HG02840 (cell line): Measurements from ENCODE around the gene MT1F.
"Not testable (repeated sequence)": the region's sequence is repeated elsewhere in the genome, so short reads cannot be mapped to it uniquely, and the experiment has no call there.

Experiments used
- ATAC-seq: cut with Tn5 transposase; IDR thresholded peaks from one replicate; pipeline ENCODE4 v1.9.1; 2021; ENCODE audit warnings: mild to moderate bottlenecking, moderate library complexity, moderate number of reproducible peaks; ENCODE audit not compliant: unreplicated experiment, low FRiP score

Gene MT1F

DNA sequence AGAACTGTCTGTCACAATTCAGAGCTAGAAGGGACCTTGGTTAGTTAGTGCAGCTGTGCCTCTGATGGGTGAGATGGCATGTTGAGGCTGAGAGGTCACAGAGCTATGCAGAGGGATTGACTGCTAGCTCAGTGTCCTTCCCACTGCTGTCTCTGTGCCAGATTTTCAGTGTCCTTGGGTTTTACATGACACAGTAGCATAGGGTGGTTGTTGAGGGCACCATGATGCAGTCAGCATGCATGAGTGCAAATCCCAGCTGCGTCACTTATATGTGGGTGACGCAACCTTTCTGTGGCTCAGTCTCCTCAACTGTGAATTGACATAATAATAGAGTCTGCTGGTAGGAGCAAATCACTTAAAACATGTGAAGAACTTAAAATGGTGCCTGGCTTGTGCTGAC lies 16.6 kb upstream of the MT1F start:
- no peak for ATAC-seq

DNA sequence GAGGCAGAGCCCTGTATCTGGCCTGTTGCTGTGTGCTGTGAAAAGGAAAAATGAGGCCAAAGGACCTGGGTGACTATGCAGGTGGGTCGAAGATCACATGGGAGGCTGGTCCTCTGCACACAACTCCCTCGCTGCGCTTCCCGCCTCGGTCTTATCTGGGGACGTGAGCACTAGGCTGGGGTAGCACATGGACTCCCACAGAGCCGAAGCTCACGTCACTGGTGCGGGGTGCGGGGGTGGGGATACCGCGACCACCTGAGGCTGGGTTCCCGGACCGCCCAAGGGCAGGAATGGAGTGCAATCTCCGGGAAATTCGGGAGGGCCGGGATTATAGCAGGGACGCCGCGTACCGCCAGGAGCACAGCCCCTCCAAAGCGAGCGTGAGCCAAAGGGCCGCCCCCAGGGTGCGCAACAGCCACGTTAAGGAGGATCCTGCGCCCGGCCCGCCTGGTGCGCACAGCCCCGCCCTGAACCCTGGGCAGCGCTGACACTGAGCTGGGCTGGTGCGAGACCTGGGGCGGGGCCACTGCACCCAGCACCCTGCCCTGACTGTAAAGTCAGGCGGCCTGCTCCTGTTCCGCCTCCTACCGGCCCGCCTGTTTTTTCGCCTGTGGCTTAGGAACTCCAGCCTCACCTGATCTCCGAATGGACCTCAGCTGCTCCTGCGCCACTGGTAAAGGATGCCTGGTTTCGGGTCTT lies 14.5 kb upstream of the MT1F start:
- ATAC-seq: no peak

DNA sequence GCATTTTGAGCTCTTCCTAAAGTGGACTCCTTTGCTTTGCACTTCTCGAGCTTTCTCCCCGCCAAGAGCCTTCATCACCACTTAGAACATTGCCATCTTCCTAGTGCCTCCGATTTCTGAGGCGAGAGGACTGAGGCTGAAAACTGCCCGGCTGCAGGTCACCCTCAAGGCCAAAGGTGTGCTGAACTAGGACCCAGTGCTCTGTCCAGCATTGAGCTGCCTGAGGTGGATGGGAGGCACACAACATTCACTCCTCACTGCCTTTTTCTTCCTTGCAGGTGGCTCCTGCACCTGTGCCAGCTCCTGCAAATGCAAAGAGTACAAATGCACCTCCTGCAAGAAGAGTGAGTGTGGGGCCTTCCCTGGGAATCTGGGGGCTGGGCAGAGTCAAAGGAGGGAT lies 13.9 kb upstream of the MT1F start:
- no peak for ATAC-seq

DNA sequence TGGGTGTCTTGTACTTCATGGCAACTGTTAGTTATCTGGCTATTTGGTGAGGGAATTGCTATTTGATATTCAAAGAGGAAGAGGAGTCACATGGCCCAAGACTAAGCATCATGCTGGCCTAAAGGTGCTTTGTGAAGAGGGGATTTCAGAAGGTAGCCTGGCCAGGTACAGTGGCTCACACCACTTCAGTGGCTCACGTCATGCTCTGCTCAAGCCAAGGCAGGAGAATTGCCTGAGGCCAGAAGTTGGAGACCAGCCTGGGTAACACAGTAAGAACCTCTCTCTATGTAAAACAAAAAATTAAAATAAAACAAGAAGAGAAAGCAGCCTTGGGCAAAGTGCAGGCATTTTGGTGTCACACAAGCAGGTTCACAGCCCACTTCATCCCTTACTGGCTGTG lies 12.4 kb upstream of the MT1F start:
- ATAC-seq: no peak

DNA sequence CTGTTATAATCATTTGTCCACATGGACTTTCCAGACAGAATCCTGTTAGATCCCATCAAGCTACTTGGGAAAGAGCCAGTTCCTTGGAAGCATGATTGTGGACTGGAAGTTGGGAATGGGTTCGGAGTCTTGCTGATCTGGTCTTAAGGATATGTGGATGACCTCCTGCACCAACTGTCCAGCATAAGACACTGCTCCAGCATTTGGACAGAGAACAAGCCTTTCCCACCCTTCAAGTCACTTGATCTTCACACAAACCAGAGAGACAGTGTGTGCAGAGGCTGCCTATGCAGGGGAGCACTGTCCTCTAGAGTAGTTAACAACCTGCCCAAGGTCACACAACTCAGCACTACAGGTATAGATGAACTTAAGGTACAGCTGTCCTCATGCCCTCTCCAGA lies 11.9 kb upstream of the MT1F start:
- no peak for ATAC-seq

DNA sequence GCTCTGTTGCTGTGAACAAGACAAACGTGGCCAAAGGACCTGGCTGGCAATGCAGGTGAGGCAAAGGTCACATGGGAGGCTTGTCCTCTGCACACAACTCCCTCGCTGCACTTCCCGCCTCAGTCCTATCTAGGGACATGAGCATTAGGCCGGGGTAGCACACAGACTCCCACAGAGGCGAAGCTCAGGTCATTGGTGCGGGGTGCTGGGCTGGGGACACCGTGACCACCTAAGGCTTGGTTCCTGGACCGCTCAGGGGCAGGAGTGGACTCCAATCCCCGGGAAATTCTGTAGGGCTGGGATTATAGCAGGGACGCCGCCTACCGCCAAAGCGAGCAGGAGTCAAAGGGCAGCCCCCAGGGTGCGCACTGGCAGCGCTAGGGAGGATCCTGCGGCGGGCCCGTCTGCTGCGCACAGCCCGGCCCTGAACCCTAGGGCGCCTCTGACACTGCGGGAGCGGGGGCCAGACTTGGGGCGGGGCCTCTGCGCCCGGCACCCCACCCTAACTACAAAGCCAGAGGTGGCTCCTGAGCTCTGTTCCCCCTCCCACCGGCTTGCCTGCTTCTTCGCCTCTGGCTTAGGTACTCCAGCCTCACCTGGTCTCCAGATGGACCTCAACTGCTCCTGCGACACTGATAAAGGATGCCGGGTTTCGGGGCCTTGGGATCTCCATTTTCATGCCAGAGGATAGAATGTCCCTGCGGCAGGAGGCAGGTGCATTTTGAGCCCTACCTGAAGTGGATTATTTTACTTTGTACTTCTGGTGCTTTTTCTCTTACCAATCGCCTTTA lies 9.9 kb upstream of the MT1F start:
- ATAC-seq: no peak

DNA sequence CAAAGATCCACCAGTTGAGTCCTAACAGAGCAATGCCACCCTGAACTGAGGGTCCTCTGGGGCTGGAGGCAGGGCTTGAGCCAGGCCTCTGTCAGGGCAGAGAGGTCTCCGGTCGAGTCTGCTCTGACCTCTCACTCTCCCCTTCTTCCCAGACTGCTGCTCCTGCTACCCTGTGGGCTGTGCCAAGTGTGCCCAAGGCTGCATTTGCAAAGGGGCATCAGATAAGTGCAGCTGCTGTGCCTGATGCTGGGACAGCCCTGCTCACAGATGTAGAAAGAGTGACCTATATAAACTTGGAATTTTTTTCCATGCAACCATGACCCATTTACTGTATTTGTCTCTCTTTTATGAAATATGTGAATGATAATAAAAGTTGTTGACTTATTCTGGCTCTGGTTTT lies 8.5 kb upstream of the MT1F start:
- no peak for ATAC-seq

DNA sequence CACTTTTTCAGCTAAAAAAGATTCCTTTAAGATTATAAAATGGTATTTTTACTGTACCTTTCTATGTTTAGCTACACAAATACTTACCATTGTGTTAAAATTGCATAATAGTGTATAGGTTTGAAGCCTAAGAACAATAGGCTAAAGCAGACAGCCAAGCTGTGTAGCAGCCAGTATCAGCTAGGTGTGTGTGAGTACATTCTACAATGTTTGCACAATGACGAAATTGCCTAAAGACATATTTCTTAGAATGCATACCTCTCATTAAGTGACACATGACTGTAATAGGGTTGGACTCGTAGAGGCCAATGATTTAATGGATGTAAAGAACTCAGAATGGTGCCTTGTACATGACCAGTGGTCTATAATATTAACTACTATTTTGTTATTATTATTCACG lies 7.9 kb upstream of the MT1F start:
- no peak for ATAC-seq

DNA sequence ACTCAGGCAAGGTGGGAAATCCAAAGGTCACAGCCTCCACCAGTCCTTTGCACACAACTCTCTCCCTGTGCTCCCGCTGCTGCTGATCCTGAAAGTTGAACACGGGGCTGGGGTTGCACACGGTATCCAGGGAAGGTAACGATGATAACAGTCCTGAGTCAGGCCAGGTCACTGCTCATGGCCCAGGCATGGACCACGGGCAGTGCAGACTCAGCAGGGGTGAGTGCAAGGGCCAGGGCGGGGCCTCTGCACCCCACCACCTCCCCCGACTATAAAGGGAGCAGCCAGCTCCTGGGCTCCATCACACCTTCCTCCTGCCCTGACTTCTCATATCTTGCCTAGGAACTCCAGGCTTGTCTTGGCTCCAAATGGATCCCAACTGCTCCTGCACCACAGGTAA lies 6.2 kb upstream of the MT1F start, which contains the start of gene MT1B:
Gene MT1B (plus strand): TSS at position 301 of the 400 bp plus-strand sequence. CDS start 68 bp downstream, at position 369.
- no peak for ATAC-seq

DNA sequence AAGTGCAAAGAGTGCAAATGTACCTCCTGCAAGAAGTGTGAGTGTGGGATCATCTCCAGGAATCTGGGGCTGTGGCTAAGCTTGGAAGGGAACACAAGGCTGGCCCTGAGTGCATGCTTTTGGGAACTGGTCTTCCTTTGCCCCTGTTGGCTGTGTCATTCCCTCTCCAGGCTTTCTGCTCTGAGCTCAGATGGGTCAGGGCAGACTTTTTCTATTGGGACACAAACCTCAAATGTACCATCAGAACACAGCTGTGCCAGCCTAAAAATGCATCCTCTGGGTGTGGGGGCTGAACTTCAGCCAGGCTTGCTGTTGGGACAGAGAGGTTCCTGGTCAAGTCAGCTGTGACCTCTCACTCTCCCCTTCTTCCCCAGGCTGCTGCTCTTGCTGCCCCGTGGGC lies 5.2 kb upstream of the MT1F start:
- no peak for ATAC-seq

DNA sequence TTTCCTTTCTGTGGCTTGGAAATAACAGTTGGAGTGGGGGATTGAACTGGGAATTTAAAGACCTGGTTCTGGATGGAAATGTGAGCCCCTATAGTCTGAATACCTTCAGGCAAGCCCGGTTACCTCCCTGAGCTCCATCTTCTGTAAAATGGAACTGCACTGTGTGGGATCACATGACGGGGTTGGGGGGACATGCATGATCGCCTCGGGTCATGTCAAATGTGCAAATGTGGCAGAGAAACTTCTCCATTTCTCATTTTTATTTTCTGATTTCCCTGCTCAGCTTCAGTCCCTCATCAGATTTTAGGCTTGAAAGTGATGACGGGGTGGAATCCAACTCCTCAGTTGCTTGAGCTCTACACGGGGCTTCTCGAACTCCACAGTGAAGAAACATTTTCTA lies 4.5 kb upstream of the MT1F start:
- ATAC-seq: no peak

DNA sequence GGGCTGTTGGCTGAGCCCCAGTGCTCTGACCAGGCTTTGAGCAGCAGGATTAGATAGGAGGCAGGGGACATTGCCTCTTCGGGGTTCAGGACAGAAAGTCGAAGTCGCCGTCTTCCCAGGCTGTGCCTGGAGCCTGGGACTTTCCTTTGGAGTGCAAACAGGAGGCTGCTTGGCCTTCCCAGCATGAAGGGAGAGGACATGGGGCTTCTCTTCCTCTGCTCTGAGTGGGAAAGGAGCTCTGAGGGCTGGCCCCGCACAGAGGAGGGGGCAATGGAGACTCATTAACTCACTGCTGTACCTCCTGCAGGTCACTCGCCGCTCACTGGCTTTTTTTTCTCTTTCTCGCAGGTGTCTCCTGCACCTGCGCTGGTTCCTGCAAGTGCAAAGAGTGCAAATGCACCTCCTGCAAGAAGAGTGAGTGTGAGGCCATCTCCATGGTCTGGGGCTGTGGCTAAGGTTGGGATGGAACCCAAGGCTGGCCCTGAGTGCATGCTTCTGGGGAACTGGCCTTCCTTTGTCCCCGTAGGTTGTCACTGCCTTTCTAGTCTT lies 642 bp downstream of the MT1F start:
- ATAC-seq: no peak

DNA sequence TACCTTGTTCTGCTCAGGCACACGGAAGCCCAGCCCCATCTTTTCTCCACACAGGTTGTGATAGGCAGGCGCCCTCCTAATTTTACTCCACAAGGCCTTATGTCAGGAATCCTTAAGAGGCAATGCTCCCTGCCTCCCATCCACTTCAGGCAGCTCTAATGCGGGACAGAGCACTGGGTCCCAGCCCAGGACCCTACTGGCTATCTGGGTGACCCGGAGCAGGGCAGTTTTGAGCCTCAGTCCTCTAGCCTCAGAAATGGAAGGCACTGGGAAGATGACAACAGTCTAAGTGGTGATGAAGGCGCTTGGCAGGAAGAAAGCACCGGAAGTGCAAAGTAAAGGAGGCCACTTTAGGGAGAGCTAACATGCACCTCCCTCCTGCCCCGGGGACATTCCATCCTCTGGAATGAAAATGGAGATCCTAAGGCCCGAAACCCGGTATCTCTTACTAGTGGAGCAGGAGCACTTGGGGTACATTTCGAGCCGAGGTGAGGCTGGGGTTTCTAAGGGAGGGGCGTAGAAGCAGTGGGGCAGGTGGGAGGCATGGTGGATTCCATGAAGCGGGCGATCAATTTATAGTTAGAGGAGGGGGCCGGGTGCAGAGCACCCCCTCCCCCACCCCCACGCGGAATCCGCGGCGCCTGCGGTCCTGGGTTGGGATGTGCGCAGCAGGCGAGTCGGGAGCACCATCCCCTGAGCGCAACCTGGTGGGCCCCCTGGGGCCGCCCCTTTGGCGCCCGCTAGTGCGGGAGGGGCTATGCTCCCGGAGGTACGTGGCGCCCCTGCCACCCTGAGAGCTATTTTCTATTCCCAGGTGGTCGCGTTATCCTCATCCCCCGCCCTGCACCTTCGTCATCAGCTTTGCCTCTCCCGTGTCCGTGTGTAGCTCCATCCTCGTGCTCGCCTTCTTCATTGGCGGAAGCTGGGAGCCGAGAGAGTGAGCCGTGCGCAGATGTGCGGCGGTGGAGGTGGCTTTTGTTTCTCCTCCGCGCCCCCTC lies 4.9 kb downstream of the MT1F start:
- ATAC-seq: no peak

DNA sequence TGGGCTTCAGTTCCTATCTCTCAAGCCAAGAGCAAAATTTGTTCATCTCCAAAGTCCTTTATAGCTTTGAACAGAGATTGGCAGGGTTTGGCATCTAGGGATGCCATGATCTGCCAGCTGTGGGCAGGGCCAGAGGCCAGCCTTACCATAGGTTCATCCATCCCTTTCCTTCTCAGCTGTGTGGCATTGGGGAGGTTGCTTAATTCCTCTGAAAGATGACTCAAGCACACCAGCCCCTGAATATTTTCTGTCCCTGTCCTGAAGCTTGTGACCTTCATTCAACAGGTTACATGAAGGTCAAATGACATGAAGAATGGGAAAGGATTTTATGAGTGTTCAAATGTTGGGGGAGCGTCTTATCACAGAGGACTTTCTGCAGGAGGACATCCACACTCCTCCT lies 6.7 kb downstream of the MT1F start:
- ATAC-seq: no peak

DNA sequence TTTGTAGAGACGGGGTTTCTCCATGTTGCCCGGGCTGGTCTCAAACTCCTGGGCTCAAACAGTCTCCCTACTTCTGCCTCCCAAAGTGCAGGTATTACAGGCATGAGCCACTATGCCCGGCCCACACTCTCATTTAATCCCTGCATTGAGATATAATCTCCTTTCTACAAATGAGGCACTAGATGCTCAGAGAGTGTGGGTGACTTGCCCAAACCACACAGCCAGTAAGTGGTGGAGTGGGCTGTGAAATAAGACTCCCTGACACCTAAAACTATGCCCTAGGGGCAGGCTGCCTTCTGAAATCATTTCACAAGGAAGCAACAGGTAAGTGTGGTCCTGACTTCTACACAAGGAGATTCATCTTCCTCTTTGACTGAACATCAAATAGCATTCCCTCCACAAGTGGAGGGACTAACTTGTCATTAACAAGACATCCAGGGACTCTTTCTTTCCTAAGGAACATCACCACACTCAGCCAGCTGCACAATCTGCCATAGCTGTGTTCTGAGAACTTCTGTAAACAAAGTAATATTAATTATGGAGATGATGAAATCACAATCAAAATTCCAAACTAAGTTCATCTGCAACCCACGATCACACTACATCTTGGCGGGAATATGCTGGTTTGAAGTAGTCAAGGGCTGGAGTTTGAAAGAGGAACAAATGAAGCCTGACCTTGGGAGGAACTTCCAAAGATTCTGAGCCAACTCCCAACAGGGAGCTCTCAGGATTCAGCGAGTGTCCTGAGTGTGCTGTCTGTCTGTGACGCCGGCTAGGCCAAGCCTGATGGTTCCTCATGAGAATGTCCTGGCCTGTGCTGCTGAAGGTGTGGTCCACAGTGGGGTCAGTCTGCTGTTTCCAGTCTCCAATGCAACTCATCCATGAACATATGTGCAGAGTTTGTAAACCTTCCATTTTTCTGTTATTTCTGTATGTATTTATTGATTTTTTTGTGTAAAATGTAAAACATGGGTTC lies 7.8 kb downstream of the MT1F start:
- ATAC-seq: not testable (repeated sequence)

DNA sequence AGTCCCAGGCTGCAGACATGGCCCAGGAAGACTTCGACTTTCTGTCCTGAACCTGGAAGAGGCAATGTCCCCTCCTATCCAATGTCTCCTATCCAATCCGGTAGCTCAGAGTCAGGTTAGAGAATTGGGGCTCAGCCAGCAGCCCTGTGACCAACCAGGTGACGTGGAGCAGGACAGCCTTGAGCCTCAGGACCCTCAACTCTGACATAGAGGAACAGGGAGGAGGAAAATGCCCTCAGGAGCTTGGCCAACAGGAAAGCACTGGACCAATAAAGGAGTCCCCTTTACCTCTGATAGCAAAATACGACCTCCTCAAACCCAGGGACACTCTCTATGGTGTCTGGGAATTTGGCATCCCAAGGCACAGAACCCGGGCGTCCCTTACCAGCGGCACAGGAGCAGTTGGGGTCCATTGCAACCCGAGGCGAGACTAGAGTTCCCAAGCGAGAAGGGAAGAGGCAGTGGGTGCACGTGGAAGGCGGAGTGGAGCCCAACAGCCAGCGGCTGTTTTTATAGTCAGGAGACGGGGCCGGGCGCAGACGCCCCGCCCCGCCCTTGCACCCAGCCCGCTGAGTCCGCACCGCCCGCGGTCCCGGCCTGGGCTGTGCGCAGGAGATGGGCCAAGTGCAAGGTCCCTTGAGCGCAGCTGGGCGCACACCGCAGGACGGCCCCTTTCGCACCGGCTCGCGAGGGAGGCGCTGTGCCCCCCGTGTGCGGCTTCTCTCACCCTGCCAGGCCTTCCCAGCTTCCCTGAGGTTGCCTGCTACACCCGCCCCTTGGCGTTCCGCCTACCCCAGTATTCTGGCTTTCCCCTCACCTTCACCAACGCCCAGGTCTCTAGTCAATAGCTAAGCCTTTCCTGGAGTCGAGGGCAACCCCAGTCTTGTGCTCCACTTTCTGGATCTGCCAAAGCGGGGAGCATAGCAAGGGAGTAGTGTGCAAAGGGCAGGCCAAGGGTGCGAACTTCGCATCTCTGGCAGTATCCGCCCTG lies 10.1 kb downstream of the MT1F start, which contains the start of gene MT1G:
Gene MT1G (minus strand): TSS at position 485 of the 991 bp plus-strand sequence. CDS start 72 bp downstream, at position 413.
- ATAC-seq: no peak

DNA sequence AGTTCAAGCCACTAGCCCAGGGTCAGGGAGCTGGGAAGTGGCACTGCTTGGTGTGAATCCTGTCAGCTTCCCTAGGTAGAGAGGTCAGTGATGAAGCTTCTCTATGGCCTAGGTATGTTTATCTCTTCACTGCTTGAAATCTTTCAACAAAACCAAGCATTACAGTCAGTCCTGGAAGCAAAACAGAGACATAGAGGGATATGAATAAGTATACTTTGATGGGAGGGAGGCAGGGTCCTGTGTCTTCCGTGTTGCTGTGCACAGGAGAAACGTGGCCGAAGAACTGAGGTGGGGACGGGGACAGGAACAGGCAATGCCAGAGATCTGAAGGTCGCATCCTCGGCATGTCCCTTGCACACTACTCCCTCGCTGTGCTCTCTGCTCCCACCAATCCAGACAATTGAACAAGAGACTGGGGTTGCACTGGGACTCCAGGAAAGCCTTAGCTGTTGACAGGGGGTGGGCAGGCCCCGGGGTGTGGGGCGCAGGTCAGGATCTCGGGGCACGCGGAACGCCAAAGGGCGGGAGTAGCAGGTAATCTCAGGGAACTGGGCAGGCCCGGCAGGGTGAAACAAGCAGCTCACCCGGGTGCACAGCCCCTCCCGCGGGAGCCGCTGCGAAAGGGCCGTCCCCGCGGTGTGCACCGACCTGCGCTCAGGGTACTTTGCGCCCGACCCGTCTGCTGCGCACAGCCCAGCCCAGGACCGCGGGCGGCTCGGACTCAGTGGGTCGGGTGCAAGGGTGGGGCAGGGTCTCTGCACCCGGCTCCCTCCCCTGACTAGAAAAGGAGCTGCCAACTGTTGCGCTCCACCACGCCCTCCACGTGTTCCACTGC lies 11.5 kb downstream of the MT1F start, which contains the start of gene MT1H:
Gene MT1H (plus strand): TSS at position 810 of the 835 bp plus-strand sequence. CDS start 71 bp downstream, outside the sequence.
- ATAC-seq: no peak
